Muscle layer of duodenum (tissue), 2 donors: ENCODE measurements around the gene EPHA10.
A peak's percentile ranks its signal among the peaks of the same experiment; 100 is the strongest.
"Not testable (repeated sequence)": the region's sequence is repeated elsewhere in the genome, so short reads cannot be mapped to it uniquely, and the experiment has no call there.

Source experiments
- H3K27ac ChIP-seq: one replicate; pipeline ENCODE4 v1.7.0; 2013; ENCODE audit warnings: mild to moderate bottlenecking, low read length
- H3K27me3 ChIP-seq: one replicate; pipeline ENCODE4 v1.7.0; 2013; ENCODE audit warnings: low read depth, mild to moderate bottlenecking, control low read depth, low read length
- H3K36me3 ChIP-seq, 2 donors: one replicate each; pipeline ENCODE4 v1.7.0; 2013; ENCODE audit warnings: low read length in 2 of 2, control low read depth in 1 of 2, mild to moderate bottlenecking in 1 of 2; ENCODE audit not compliant: insufficient read depth in 2 of 2, control insufficient read depth in 1 of 2
- H3K4me1 ChIP-seq, 2 donors: one replicate each; pipeline ENCODE4 v1.7.0; 2013; ENCODE audit warnings: low read length in 2 of 2, mild to moderate bottlenecking in 2 of 2, control low read depth in 1 of 2, moderate library complexity in 1 of 2; ENCODE audit not compliant: insufficient read depth in 2 of 2, control insufficient read depth in 1 of 2
- H3K4me3 ChIP-seq, 2 donors: one replicate each; pipeline ENCODE4 v1.7.0; 2013; ENCODE audit warnings: low read length in 2 of 2, low read depth in 1 of 2, mild to moderate bottlenecking in 1 of 2
- H3K9me3 ChIP-seq, 2 donors: one replicate each; pipeline ENCODE4 v1.7.0; 2013; ENCODE audit warnings: low read length in 2 of 2, control low read depth in 1 of 2, mild to moderate bottlenecking in 1 of 2; ENCODE audit not compliant: control insufficient read depth in 1 of 2
- donor health status: healthy.

The EPHA10 gene

DNA sequence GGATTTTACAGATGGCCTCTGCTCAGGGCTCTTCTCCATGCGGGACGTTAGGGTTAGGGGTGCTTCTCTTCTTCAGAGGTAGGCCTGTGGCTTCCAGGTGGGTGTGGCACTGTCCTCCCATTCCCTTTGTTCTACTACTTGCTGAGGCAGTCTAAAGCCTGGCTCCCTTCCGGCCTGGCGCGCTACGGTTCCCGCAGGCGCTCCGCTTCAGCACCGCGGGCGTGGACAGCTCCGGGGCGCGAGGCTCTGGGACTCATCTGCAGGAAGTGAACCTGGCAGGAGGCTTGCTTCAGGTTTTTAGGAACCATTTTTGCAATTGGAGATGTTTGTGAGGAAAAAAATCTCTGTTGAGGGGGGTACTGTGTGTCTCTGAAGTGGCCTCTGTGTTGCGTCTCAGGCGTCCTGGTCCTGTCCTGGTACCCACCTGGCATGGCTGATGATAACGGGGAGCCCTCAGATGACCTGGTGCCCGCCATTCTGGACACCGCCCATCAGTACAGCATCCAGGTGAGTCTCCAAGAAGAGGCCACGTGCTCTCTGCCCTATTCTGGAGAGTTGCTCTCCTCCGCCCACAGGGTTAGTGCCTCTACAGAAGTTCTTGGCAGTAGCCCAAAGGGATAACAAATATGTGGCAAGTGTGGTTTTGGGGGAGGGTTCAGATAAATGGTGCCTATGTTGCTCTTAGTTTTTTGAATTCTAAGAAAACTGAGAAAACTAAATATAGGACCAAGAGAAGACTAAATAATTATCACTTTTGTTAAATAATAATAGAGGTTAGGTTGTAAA lies 30.6 kb upstream of the EPHA10 start:
- H3K4me1 ChIP-seq = peaks cover 0 to 17% of the 10 kb centered on the region in 2 donors
- no peaks in the 10 kb centered on the region for H3K9me3 ChIP-seq
- H3K4me3 ChIP-seq = peak overlapping the region in 1 of 2 donors; percentile 59
- peaks cover 0 to 16% of the 10 kb centered on the region in 2 donors for H3K36me3 ChIP-seq
- no peak overlapping the region for H3K27ac ChIP-seq
- H3K27me3 ChIP-seq = no peaks in the 10 kb centered on the region

DNA sequence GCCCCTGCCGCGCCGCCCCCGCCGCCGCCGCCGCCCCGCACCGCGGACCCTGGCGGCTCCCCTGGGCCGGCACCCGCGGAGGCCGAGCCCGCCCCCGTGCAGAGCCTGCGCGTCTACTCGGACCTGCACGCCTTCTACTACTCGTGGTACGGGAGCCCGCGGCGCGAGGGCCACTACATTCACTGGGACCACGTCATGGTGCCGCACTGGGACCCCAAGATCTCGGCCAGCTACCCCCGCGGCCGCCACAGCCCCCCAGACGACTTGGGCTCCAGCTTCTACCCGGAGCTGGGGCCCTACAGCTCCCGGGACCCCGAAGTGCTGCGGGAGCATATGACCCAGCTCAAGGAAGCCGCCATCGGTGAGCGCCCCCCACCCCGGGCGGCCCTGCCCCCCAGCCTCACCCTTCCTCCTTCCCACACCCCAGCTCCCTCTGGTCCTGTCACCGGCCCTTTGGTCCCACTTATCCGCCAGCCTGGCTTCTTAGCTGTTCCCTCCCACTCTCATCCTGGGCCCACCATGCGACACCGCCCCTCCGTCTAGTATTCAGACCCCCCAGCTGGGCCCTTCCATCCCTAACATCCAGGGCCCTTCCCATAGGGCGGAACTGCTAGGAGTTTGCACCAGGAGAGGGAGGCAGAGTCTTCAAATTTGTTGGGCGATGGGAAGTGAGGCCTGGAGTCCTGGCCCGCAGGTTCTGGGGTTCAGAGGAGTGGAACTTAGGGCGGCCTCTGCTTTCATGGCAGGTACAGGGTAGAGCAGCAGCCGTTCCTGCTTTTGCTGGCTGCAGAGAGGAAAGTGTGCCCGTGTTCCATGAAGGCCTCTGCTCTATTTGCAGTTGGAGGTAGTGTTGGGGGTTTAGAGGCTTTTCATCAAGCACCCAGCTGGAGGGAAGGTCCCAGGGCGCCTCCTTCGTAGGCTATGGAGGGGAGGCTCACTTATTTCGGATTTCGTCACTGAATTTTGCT lies 29.7 kb upstream of the EPHA10 start:
- Histone ChIP-seq H3K4me3 (peak overlapping the region in 1 of 2 donors; percentile 59), H3K36me3 (peaks cover 0 to 7% of the 10 kb centered on the region in 2 donors), H3K27me3 (no peaks in the 10 kb centered on the region), H3K9me3 (no peaks in the 10 kb centered on the region), H3K27ac (no peak overlapping the region), H3K4me1 (peaks cover 0 to 17% of the 10 kb centered on the region in 2 donors)

DNA sequence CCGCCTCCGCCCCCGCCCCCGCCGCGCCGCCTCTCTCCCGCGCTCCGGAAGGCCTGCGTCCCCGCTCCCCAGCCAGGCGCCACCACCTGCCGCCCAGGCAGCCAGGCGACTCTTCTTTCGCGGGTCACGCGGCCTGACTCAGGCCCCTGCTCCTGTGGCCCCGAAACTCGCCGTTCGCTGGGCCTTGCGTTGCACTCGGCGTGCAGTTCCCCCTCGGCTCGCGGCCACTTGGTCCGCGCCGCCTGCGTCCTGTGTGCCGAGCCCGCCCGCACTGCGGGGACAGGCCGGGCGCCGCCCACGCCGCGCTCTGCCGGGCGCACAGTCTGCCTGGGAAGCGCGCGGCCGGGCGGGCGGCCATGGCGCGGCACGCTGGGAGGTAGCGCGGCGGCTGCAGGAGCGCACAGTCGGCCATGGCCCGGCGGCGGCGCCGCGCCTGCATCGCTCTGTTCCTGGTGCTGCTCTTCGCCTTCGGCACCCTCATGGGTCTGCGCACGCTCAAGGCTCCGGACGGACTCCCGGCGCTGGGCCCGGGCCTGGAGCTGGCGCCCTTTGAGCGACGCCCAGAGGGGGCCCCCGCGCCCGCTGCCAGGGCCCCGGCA lies 29.0 kb upstream of the EPHA10 start, which contains the start of gene MANEAL:
MANEAL (plus strand) TSS at position 75 of the 599 bp plus-strand sequence; CDS start at position 411, 336 bp downstream.
- H3K27me3 ChIP-seq = no peaks in the 10 kb centered on the region
- peaks cover 0 to 17% of the 10 kb centered on the region in 2 donors for H3K4me1 ChIP-seq
- H3K4me3 ChIP-seq = peak within 1 kb of the TSS in 1 of 2 donors; percentile 59
- H3K27ac ChIP-seq = no peak within 1 kb of the TSS
- no peaks in the 10 kb centered on the region for H3K36me3 ChIP-seq
- no peaks in the 10 kb centered on the region for H3K9me3 ChIP-seq

DNA sequence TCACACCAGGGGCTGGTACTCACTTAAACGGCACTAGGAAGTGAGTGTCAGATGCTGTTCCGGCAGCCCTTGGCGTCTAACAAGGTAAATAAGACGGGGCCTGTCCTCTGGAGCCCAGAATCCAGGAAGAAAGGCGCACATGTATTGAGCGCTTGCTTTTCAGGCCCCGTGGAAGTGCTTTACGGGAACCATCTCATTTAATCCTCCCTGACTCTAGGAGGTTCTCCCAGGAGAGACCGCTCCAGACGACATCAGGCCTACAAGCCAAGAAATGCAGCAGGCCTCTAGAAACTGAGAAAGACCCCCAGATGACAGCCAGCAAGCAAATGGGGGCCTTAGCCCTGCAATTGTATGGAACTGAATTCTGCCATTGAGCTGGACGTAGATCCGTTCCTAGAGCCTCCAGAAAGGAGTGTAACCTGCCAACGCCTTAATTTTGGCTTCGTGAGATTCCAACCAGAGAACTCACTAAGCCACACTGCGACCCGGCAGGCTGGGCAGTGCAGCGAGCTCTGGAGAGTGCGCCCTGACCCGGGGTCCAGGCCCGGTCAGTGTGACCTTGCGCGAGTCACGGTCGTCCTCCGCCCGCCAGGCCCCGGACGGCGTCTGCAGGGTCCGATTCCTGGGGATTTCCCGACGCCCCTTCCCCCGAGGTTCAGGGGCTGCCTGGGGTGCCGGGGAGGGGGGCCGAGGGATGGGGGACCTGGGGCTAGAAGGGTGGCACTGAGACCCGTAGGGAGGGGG lies 28.2 kb upstream of the EPHA10 start:
- Histone ChIP-seq H3K4me1 (peaks cover 0 to 17% of the 10 kb centered on the region in 2 donors), H3K27me3 (no peaks in the 10 kb centered on the region), H3K4me3 (peak overlapping the region in 1 of 2 donors; percentile 59), H3K27ac (no peak overlapping the region), H3K9me3 (no peaks in the 10 kb centered on the region), H3K36me3 (no peaks in the 10 kb centered on the region)

- Histone ChIP-seq H3K27me3 (no peaks in the 10 kb centered on the region), H3K27ac (no peak overlapping the region), H3K36me3 (no peaks in the 10 kb centered on the region), H3K9me3 (no peaks in the 10 kb centered on the region), H3K4me3 (no peak overlapping the region), H3K4me1 (no peaks in the 10 kb centered on the region)
Measured at GRCh38 chr1:37782491-37782890, 17.6 kb upstream of the EPHA10 start.

GRCh38 chr1:37778654-37779053 lies 13.7 kb upstream of the EPHA10 start:
- Histone ChIP-seq H3K4me1 (no peaks in the 10 kb centered on the region), H3K27me3 (no peaks in the 10 kb centered on the region), H3K36me3 (no peaks in the 10 kb centered on the region), H3K4me3 (no peak overlapping the region), H3K9me3 (no peaks in the 10 kb centered on the region), H3K27ac (no peak overlapping the region)

GRCh38 chr1:37776946-37777516 lies 12.1 kb upstream of the EPHA10 start:
- no peaks in the 10 kb centered on the region for H3K9me3 ChIP-seq
- H3K4me3 ChIP-seq = no peak overlapping the region
- no peaks in the 10 kb centered on the region for H3K27me3 ChIP-seq
- H3K4me1 ChIP-seq = no peaks in the 10 kb centered on the region
- H3K36me3 ChIP-seq = no peaks in the 10 kb centered on the region
- no peak overlapping the region for H3K27ac ChIP-seq

DNA sequence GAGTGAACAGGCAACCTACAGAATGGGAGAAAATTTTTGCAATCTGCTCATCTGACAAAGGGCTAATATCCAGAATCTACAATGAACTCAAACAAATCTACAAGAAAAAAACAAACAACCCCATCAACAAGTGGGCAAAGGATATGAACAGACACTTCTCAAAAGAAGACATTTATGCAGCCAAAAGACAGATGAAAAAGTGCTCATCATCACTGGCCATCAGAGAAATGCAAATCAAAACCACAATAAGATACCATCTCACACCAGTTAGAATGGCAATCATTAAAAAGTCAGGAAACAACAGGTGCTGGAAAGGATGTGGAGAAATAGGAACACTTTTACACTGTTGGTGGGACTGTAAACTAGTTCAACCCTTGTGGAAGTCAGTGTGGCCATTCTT lies 6.5 kb upstream of the EPHA10 start:
- not testable (repeated sequence) for H3K27me3 ChIP-seq, H3K4me1 ChIP-seq, H3K27ac ChIP-seq, H3K4me3 ChIP-seq, H3K36me3 ChIP-seq, H3K9me3 ChIP-seq

DNA sequence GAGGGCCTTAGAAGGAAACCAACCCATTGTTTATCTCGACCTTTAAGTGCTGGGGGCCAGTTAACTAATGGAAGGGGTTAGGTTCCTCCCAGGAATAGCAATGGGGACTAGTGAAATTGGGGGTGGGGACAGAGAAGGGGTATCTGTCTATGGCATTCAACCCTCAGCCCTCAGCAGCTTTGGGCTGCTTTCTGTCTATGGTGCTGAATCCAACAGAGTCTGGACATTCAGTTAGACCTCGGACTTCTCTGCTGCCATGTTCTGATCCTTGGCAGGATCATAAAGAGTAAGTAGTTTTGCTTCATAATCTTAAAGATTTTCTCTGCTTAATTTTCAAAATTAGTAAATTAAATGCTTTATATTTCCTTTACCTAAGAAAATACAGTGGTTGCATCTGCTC lies 2.6 kb upstream of the EPHA10 start:
- H3K27me3 ChIP-seq = peaks cover 44% of the 10 kb centered on the region
- H3K27ac ChIP-seq = no peak overlapping the region
- no peaks in the 10 kb centered on the region for H3K9me3 ChIP-seq
- no peaks in the 10 kb centered on the region for H3K36me3 ChIP-seq
- no peak overlapping the region for H3K4me3 ChIP-seq
- H3K4me1 ChIP-seq = no peaks in the 10 kb centered on the region

DNA sequence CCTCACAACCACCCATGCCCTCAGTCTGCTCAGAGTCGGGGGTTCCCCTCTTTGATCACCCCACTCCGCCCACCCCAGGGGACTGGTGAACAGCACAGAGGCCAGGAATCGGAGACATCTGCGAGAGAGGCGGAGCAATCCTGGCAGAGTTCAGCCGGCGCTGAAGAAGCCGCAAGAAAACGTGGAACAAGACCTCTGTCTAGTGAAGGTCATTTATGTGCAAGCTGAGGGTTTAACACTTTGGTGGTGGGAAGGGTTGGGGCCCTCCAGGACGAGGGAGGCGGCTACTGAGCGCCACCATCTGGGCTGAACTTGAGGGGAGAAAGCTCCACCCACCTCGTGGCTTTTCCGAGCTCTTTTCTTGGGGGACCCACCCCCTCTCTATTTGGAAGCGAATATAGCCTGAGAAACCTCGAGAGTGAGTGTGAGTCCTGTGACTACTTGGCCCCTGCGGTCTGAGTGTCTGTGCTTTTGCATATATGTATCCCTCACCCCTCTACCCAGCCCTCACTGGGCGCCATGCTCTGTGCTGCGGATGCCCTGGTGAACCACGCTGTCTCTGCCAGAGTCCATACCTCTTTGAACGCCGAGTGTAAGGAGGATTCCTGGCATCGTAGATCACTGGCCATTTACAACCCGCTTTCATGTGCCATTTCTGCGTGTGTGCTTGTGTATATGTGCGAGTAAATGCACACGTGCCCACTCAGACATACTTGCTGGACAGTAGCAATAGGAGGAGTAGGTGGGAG lies 1.2 kb upstream of the EPHA10 start:
- peaks cover 48% of the 10 kb centered on the region for H3K27me3 ChIP-seq
- no peak overlapping the region for H3K4me3 ChIP-seq

More for the DNA sequence above, 1.2 kb upstream of the EPHA10 start:
- H3K9me3 ChIP-seq = no peaks in the 10 kb centered on the region
- no peaks in the 10 kb centered on the region for H3K36me3 ChIP-seq
- H3K4me1 ChIP-seq = no peaks in the 10 kb centered on the region
- H3K27ac ChIP-seq = no peak overlapping the region
